ENCODE measurements around the gene ELFN2.
"Not testable (repeated sequence)": the region's sequence is repeated elsewhere in the genome, so short reads cannot be mapped to it uniquely, and the experiment has no call there.

ELFN2 gene

GRCh38 chr22:37427135-37427710, at the start of gene ELFN2:
ELFN2 (minus strand) TSS chr22:37427479; CDS start chr22:37375534, 51,945 bp downstream.
- no peak for DNase-seq

GRCh38 chr22:37476389-37477329, 49.4 kb upstream of the ELFN2 start:
- DNase-seq = no peak

- no peak for DNase-seq
These were observed 47.3 kb upstream of the ELFN2 start for GRCh38 chr22:37474447-37475090.

GRCh38 chr22:37473437-37473946, 46.2 kb upstream of the ELFN2 start:
- DNase-seq = no peak

DNA sequence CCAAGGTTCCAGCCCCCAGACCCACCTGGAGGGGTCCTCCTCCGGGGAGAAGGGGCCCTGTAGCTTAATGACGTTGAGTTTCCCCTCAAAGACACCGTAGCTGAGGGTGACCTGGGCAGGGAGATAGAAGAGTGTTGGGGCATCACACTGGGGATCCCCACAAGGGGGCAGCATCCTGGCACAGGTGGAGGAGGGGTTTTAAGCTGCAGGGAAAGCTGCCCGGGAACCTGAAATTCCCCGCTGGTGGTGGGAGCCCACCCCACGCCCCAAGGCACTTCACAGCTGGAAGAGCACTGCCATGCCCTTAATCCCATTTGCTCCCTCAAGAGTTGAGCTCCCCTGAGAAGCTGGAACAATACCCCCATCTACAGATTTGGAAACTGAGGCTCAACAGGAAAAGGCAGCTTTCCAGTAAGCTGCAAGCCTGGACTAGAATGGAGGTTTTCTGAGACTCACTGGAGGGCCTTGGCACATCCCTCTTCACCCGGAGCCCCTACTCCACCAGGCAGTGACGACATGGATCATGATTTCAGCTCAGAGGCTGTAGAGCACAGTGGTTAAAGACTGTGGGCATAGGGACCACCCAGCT, 45.2 kb upstream of the ELFN2 start:
- peak; percentile 43 to 49 for DNase-seq

GRCh38 chr22:37471727-37472417, 44.6 kb upstream of the ELFN2 start:
- DNase-seq = no peak

GRCh38 chr22:37470087-37470445, 42.8 kb upstream of the ELFN2 start:
- DNase-seq = no peak

DNA sequence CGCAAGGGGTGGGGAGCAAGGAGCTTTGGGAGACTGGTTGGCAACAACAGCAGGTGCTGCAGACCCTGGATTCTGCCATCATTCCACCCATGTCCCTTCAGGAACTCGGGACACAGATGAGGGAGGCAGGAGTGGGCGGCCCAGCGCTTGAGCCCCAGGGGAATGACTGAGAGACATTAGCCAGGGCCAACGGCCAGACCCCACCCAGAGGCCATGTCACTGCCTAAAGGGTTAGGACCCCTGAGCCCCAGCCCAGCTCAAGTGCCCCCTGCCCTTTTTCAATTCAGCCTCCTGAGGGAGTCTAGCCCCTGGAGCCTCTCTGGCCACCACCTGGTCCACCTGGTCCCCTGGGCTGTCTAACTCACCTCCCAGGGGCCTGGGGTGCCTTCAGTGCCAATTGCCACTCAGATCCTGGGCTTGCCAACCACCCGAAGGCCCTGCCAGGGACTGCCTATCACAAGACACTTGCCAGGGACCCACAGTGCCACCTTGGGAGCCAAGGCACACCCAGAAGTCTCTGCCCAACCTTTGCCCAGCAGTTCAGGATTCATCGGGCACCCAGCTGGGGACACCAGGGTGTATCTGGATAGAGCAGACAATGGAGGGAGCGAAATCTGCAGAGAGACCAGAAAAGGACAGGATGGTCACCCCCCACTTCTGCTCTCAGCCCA, 42.3 kb upstream of the ELFN2 start:
- DNase-seq = no peak

DNA sequence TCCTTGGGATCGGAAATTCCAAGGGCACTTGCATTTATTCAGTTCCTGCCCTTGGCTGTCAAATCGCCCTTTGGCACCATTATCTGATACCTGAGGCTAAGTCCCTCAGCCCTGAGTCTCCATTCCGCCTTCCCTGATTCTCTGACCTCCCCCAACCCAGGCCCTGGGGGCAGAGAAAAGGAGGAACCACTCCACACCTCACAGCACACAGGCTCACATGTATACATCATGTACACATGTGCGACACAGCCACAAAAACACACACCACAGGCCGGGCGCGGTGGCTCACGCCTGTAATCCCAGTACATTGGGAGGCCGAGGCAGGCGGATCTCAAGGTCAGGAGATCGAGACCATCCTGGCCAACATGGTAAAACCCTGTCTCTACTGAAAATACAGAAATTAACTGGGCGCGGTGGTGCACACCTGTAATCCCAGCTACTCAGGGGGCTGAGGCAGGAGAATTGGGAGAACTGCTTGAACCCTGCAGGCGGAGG, 41.0 kb upstream of the ELFN2 start:
- DNase-seq = not testable (repeated sequence)

GRCh38 chr22:37467391-37467955, 40.2 kb upstream of the ELFN2 start:
- DNase-seq = no peak

GRCh38 chr22:37464181-37464580, 36.9 kb upstream of the ELFN2 start:
- no peak for DNase-seq

- DNase-seq = no peak
These were observed 35.7 kb upstream of the ELFN2 start for GRCh38 chr22:37462983-37463382.

DNA sequence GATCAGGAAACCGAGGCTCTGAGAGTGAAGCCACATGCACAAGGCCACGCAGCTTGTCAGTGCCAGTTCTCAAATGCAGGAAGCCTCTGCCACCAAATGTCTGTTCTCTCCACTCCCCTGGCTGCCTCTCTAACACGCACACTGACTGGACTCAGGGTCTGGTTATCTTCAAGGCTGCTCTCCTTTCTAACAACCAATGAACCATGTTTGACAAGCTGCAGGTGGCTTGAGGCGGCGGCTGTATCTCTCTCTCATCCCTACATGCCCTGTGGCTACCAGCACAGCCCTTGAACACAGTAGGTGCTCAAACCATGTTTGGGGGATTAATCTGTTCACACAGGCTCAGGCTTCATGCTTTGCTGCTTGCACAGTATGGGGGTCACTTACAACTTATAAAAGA, 35.2 kb upstream of the ELFN2 start:
- no peak for DNase-seq

DNA sequence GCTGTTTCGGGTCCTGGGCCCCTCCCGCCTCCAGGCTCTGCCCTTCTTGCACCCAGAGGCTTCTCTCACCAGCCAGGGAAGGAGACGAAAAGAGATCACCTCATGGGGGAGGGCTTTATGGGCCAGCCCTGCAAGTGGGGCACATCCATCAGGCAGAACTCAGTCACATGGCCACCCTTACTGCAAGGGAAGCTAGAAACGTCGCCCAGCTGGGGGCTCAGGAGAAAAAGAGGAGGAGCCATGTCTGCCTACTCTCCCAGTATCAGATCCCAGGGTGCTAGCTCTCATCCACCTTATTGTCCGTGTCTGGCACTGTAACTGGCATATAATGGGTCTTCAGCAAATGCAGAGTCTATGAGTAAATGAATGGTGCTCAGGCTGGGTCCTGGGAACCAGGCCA, 34.7 kb upstream of the ELFN2 start:
- DNase-seq = no peak

- no peak for DNase-seq
These were observed 33.4 kb upstream of the ELFN2 start for GRCh38 chr22:37460684-37461083.

DNA sequence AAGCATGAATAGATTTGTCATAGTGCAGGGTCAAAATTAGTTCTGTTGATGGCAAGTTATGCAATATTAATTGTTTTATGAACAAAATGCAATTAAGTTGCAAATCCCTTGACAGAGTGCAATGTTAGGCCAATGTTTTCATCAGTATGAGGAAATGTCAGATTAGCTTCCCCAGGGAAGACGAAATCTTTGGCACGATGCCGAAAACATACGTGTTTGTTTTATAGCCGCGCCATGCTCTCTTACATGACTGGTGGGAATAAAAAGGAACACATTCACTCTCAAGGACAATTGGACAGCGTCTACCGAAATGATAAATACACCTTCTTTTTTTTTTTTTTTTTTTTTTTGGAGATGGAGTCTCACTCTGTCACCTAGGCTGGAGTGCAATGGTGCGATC, 31.9 kb upstream of the ELFN2 start:
- DNase-seq = no peak

DNA sequence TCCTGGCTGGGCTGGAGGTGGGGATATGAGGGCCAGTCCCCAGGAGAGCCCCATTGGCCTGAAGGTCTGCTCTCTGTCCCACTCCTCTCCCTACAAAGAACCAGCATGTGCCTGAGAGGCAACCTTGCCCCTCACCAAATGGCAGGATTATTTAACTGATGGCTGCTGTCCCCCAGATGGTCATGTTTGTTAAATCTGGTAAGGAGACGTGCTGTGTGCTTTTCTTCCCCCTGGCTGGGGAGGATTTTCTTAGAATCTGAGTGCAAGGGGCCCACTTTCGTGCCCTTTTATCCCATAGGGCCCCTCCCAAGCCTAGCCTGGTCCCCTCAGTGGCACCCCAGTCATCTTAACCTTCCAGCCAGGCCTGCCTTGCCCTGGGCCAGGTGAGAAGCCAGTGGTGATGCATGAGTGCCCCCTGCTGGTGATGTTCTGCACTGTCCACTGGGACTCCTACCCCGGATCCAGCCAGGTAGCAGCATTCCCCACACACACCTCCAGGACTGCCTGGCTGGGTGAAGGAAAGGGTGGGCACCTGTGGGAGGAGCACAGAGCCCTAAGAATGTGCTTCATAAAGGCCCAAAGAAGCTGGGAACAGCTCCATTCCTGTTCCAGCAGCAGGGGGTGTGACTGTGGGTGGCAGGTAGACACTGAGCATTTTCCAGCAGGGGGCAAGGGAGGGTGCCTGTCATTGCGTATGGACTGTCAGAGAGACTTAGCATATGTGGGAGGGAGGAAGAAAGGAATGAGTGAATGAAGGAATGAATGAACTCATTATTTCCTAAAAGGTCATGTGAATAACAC, 30.0 kb upstream of the ELFN2 start:
- peak; percentile 90 to 92 for DNase-seq

DNA sequence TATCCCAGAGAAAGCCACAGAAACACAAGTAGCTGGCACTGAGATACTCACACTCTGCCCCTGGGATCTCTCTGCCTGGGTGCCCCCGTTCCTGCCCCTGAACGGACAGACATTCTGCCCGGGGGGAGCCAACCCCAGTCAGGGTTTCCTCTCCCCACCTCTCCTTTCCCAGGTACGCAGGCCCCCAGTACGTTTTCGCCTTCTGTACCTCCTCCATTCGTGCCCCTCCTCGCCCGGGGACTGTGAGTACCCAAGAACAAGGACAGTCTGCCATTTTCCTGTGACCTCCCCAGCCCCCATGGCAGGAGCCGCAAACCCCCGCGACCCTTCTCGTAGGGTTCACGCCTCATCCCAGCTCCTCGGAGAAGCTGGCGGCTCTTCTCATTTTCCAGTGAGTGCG, 29.1 kb upstream of the ELFN2 start:
- no peak for DNase-seq

- no peak for DNase-seq
These were observed 28.6 kb upstream of the ELFN2 start for GRCh38 chr22:37455896-37456295.

DNA sequence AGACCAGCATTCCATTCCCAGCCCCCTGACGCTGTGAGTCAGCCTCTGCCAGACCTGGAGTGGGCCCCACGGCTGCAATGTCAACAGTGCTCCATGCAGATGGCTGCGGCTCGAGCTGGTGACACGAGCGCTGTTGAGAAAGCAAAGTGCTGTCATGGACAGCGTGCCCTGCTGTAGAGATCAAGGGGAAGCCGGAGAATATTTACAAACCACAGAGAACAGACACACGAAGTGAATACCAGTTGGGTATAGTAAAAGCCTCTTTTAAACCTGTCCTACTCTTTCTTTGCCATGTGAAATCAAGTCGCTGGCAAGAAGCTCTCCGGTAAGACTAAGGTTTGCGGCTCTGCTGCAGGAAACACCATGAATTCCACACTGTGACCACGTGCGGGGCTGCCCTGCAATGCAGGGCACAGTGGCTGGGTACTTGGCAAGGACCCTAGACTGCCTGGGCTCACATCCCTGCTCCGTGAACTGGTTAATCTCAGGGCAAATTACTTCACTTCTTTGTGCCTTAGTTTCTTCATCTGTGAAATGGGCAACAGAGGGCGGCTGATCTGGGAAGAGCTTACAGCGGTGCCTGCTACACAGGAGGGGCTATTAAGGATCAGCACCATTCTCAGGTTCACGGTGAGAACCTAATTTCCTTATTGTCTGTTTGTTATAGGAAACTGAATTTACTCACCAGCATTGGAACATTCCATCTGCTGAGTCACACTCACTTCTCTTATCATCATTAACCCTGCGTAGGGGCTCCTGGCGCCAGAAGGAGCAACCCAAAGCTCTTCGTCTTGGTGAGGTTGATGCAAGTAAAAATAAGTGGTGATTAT, 27.8 kb upstream of the ELFN2 start:
- DNase-seq = no peak

Measured in stimulated activated CD4-positive, alpha-beta T cell treated with anti-CD3 and anti-CD28 coated beads, Interleukin-2, amount 100 ng/mL, for 24 hours (primary cell).